ENCODE data around the gene ERICH4. TPM values are rescaled to one million over a fixed set of nuclear protein-coding genes. Genes with fewer than 3 reads are reported as not detected.

Gene ERICH4
- total and polyA plus RNA-seq, 2 donors (not counting 3 experiments of a cell fraction or from before 2014, with no cell fraction given), result not detected

DNA sequence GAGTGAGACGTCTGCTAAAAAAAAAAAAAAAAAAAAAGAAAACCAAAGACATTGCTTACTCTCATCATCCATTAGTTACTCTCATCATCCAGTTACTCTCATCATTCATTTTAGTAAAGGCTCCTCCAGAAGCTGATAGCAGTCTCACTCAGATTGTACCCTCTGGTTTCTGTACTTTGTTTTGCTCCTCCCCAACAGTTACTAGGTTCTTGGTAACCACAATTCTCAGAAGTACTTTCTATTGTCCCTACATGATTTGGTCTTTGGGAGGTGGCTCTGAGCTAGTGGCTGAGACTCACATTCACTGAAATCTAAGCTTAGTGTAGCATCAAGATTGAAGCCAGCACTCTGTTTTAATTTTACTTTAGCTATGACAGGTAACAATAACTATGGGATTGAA is 14.3 kb downstream of the ERICH4 start:
- CTCF ChIA-PET, result interaction anchor here (0.7 to 3.7 kb wide), 16 partner anchors 10 to 1092 kb away, joined by 3 to 33 read pairs (median 8); partner anchors contain the start of genes B3GNT8 and DMAC2
- Histone ChIP-seq H3K4me3 (replicated peaks in 1 of 3; ENCODE audit: insufficient read depth in 1 of 3, low read depth in 1 of 3, low read length in 3 of 3) (no peak overlapping the region), H2AFZ (ENCODE audit: low read depth, low read length) (no peak overlapping the region), H3K9me3 (replicated peaks; ENCODE audit: control insufficient read depth, insufficient read depth, low read length) (no peaks in the 10 kb centered on the region), H3K36me3 (ENCODE audit: control insufficient read depth in 2 of 2, extremely low read depth in 1 of 2, insufficient read depth in 2 of 2, low read length in 2 of 2) (peaks cover 2 to 7% of the 10 kb centered on the region in 2 experiments), H3K79me2 (ENCODE audit: control insufficient read depth, insufficient read depth, low read length) (peaks cover 2% of the 10 kb centered on the region), H3K27me3 (ENCODE audit: control insufficient read depth in 2 of 2, insufficient read depth in 2 of 2, low read length in 2 of 2) (no peaks in the 10 kb centered on the region), H3K9me1 (replicated peaks; ENCODE audit: control insufficient read depth, extremely low read depth, insufficient read depth, low read length) (peaks cover 3% of the 10 kb centered on the region), H3K9ac (replicated peaks; ENCODE audit: extremely low read depth, insufficient read depth, low read length) (peak overlapping the region; percentile 71), H3K27ac (ENCODE audit: insufficient read depth, low read depth, low read length) (peak overlapping the region; percentile 72), H4K20me1 (replicated peaks; ENCODE audit: control insufficient read depth, extremely low read depth, insufficient read depth, low read length) (no peaks in the 10 kb centered on the region), H3K4me1 (ENCODE audit: control insufficient read depth, extremely low read depth, insufficient read depth, low read length) (peaks cover 29% of the 10 kb centered on the region), H3K4me2 (ENCODE audit: insufficient read depth, low read length) (peak overlapping the region; percentile 95)
- DNase-seq (ENCODE audit: low read depth, low spot score) (peak; percentile 30), FAIRE-seq (no peak)
- TF ChIP-seq, protein P1, sequence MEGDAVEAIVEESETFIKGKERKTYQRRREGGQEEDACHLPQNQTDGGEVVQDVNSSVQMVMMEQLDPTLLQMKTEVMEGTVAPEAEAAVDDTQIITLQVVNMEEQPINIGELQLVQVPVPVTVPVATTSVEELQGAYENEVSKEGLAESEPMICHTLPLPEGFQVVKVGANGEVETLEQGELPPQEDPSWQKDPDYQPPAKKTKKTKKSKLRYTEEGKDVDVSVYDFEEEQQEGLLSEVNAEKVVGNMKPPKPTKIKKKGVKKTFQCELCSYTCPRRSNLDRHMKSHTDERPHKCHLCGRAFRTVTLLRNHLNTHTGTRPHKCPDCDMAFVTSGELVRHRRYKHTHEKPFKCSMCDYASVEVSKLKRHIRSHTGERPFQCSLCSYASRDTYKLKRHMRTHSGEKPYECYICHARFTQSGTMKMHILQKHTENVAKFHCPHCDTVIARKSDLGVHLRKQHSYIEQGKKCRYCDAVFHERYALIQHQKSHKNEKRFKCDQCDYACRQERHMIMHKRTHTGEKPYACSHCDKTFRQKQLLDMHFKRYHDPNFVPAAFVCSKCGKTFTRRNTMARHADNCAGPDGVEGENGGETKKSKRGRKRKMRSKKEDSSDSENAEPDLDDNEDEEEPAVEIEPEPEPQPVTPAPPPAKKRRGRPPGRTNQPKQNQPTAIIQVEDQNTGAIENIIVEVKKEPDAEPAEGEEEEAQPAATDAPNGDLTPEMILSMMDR (IDR thresholded peaks at IDR 0.05; ENCODE audit: extremely low read depth in 1 of 2, insufficient read depth in 1 of 2, low read depth in 1 of 2, low read length in 2 of 2), result no peak
- TF ChIP-seq POLR2A (IDR thresholded peaks at IDR 0.05; ENCODE audit: low read depth, low read length) (no peak), GATA2 (IDR thresholded peaks at IDR 0.05; ENCODE audit: insufficient read depth, insufficient read length, low read depth, low read length) (no peak), MYC (IDR thresholded peaks at IDR 0.05; ENCODE audit: low read depth, low read length) (no peak), FOS (IDR thresholded peaks at IDR 0.05; ENCODE audit: borderline replicate concordance, insufficient read depth, low read length) (no peak), JUN (IDR thresholded peaks at IDR 0.05; ENCODE audit: borderline replicate concordance, insufficient read depth, insufficient read length, low read depth) (no peak), EZH2 (IDR thresholded peaks at IDR 0.05; ENCODE audit: borderline replicate concordance, low read depth, low read length, severe bottlenecking) (no peak), POLR2AphosphoS5 (IDR thresholded peaks at IDR 0.05; ENCODE audit: insufficient read depth, low read depth, low read length) (no peak)
- TF ChIP-seq, protein P2, sequence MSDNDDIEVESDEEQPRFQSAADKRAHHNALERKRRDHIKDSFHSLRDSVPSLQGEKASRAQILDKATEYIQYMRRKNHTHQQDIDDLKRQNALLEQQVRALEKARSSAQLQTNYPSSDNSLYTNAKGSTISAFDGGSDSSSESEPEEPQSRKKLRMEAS (IDR thresholded peaks at IDR 0.05; ENCODE audit: insufficient read depth, insufficient read length), result no peak
- dilution Hi-C loops (cut with MboI; ENCODE audit: extremely low pct_ligation_motif_present, low sequenced_read_pairs), result no loop called here
- intact Hi-C loops (cut with micrococcal nuclease), result no loop called here
- POLR2A ChIA-PET, result interaction anchor here (1.1 to 2.9 kb wide), 2 partner anchors 22 to 74 kb away, joined by 5 to 24 read pairs; no protein-coding TSS in a partner anchor
- BruUV-seq (replicated peaks), result no TSS peak
